NCI-H2227 (cell line): ENCODE data around the gene VEGFA.
A peak's percentile ranks its signal among the peaks of the same experiment; 100 is the strongest.

ENCODE experiments used
- DNase-seq: peaks from one replicate; lab custom pipeline; 2025; ENCODE audit not compliant: unreplicated experiment; lab: John Stamatoyannopoulos, UW

The VEGFA gene

GRCh38 chr6:43771858-43772680 is 2.1 kb downstream of the VEGFA start:
- DNase-seq: peak; percentile 40

- no peak for DNase-seq
Measured at GRCh38 chr6:43772681-43773049, 2.7 kb downstream of the VEGFA start.

GRCh38 chr6:43773050-43773979 is 3.3 kb downstream of the VEGFA start:
- no peak for DNase-seq

DNA sequence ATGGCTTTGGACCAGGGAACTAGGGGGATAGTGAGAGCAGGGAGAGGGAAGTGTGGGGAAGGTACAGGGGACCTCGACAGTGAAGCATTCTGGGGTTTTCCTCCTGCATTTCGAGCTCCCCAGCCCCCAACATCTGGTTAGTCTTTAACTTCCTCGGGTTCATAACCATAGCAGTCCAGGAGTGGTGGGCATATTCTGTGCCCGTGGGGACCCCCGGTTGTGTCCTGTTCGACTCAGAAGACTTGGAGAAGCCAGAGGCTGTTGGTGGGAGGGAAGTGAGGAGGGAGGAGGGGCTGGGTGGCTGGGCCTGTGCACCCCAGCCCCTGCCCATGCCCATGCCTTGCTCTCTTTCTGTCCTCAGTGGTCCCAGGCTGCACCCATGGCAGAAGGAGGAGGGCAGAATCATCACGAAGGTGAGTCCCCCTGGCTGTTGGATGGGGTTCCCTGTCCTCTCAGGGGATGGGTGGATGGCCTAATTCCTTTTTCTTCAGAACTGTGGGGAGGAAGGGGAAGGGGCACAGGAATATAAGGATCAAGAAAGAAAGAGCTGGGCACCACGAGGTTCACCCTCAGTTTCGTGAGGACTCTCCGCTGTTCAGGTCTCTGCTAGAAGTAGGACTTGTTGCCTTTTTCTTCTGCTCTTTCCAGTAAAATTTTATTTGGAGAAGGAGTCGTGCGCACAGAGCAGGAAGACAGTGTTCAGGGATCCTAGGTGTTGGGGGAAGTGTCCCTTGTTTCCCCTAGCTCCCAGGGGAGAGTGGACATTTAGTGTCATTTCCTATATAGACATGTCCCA is 4.2 kb downstream of the VEGFA start:
- no peak for DNase-seq

GRCh38 chr6:43774776-43775534 is 4.9 kb downstream of the VEGFA start:
- peak; percentile 66 for DNase-seq

DNA sequence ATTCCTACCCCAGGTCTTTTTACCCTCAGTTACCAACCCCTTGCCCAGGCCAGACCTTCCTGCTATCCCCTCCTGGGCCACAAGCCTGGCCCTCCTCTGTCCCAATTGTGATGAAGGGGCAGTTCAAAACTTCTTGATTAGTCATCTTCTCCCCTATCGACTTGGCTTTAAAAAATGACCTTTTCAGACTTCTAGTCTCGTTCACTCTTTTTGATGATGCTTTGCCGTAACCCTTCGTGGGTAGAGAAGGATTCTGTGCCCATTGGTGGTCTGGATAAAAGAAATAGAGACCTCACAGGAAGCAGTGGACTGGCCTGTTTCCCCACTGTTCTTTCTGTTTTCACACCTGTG is 5.5 kb downstream of the VEGFA start:
- no peak for DNase-seq

DNA sequence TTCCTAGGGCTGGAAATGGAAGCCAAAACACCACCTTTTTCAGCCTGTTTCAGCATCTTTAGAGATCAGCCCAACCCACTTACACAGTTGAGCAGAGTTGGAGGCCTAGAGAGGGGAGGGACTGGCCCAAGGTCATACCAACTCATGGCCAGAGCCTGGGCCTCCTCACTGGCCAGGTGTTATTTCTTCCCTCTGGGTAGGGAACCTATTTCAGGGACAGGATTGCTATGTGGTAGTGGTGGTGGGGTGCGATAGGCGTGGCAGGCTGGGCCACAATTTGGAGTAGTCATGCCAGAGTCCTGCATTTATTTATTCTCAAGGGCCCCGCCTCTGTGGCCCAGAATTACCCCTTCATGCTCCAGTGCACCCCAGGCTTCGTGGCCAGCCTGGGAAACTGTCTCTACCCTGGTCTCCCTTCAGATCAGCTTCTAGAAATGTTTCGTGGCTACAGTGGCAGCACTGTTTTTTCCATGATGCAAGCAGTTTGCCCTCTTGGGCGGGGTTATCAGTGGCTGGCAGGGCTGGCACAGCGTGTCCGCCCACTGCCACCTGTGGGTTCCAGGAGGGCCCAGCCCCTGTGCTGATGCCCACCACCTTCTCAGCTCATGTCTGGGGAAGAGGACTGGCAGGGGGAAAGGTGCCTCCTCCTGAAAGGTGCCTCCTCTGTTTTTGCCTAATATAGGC is 6.2 kb downstream of the VEGFA start:
- no peak for DNase-seq

DNA sequence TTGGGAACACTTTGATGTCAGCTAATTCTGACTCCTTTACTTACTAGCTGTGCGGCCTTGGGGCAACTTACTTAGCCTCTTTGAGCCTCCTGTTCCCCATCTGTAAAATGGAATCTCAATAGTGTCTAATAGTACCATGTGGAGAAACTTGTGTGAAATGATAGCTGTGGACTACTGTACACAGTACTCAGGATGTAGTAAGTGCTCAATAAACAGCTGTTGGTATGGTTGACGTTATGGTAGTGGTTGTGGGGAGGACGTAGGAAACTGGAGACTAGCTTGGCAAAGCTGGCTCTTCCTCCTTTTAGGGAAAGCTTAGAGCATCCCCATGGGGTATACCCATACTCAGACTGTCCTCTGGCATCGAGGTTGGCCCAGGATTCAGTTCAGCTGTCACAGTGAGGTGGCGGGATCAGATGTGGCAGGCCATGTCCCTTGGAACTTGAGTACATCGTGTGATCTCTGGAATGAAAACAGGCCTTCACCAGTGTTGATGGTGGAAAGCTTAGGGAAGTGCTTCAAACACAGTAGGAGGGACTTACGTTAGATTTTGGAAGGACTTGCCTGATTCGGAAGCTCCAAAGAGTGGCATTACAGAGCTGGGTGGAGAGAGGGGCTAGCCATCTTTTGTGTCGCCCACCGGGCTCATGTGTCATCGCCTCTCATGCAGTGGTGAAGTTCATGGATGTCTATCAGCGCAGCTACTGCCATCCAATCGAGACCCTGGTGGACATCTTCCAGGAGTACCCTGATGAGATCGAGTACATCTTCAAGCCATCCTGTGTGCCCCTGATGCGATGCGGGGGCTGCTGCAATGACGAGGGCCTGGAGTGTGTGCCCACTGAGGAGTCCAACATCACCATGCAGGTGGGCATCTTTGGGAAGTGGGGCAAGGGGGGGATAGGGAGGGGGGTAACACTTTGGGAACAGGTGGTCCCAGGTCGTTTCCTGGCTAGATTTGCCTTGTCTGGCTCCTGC is 7.1 kb downstream of the VEGFA start:
- no peak for DNase-seq

- DNase-seq: no peak
Measured at GRCh38 chr6:43778131-43778855, 8.3 kb downstream of the VEGFA start.

DNA sequence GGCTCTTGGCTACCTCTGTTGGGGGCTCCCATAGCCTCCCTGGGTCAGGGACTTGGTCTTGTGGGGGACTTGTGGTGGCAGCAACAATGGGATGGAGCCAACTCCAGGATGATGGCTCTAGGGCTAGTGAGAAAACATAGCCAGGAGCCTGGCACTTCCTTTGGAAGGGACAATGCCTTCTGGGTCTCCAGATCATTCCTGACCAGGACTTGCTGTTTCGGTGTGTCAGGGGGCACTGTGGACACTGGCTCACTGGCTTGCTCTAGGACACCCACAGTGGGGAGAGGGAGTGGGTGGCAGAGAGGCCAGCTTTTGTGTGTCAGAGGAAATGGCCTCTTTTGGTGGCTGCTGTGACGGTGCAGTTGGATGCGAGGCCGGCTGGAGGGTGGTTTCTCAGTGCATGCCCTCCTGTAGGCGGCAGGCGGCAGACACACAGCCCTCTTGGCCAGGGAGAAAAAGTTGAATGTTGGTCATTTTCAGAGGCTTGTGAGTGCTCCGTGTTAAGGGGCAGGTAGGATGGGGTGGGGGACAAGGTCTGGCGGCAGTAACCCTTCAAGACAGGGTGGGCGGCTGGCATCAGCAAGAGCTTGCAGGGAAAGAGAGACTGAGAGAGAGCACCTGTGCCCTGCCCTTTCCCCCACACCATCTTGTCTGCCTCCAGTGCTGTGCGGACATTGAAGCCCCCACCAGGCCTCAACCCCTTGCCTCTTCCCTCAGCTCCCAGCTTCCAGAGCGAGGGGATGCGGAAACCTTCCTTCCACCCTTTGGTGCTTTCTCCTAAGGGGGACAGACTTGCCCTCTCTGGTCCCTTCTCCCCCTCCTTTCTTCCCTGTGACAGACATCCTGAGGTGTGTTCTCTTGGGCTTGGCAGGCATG is 9.2 kb downstream of the VEGFA start:
- DNase-seq: no peak

- no peak for DNase-seq
Measured at GRCh38 chr6:43779852-43780236, 9.8 kb downstream of the VEGFA start.

GRCh38 chr6:43780293-43780692 is 10.3 kb downstream of the VEGFA start:
- no peak for DNase-seq

DNA sequence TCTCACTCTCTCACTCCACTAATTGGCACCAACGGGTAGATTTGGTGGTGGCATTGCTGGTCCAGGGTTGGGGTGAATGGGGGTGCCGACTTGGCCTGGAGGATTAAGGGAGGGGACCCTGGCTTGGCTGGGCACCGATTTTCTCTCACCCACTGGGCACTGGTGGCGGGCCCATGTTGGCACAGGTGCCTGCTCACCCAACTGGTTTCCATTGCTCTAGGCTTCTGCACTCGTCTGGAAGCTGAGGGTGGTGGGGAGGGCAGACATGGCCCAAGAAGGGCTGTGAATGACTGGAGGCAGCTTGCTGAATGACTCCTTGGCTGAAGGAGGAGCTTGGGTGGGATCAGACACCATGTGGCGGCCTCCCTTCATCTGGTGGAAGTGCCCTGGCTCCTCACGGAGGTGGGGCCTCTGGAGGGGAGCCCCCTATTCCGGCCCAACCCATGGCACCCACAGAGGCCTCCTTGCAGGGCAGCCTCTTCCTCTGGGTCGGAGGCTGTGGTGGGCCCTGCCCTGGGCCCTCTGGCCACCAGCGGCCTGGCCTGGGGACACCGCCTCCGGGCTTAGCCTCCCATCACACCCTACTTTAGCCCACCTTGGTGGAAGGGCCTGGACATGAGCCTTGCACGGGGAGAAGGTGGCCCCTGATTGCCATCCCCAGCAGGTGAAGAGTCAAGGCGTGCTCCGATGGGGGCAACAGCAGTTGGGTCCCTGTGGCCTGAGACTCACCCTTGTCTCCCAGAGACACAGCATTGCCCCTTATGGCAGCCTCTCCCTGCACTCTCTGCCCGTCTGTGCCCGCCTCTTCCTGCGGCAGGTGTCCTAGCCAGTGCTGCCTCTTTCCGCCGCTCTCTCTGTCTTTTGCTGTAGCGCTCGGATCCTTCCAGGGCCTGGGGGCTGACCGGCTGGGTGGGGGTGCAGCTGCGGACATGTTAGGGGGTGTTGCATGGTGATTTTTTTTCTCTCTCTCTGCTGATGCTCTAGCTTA is 11.2 kb downstream of the VEGFA start:
- no peak for DNase-seq

DNA sequence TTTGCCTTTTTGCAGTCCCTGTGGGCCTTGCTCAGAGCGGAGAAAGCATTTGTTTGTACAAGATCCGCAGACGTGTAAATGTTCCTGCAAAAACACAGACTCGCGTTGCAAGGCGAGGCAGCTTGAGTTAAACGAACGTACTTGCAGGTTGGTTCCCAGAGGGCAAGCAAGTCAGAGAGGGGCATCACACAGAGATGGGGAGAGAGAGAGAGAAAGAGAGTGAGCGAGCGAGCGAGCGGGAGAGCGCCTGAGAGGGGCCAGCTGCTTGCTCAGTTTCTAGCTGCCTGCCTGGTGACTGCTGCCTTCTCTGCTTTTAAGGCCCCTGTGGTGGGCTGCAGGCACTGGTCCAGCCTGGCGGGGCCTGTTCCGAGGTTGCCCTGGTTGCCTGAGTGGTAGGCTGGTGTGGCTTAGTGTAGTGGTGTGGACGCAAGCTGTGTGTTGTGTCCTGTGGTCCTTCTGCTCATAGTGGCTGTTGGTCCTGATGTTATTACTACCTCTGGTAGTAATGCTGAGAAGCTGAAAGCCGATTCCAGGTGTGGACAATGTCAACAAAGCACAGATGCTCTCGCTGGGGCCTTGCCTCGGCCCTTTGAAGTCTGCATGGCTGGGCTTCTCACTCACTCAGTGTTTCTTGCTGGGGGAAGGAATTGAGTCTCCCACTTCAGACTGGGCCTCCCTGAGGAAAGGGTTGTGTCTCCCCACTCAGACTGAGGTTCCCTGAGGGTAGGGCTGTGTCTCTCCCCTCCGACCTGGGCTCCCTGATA is 12.1 kb downstream of the VEGFA start:
- no peak for DNase-seq

- no peak for DNase-seq
Measured at GRCh38 chr6:43782764-43783513, 12.9 kb downstream of the VEGFA start.
